Activated CD4-positive, alpha-beta T cell treated with anti-CD3 and anti-CD28 coated beads for 4 hours (primary cell): ENCODE data around the gene NSG2.
"Not testable (repeated sequence)": the region's sequence is repeated elsewhere in the genome, so short reads cannot be mapped to it uniquely, and the experiment has no call there.

ENCODE experiments used
- DNase-seq, 2 donors: peaks; one replicate each; pipeline ENCODE4 v3.0.0-alpha.2; 2020

Gene NSG2

GRCh38 chr5:174045470-174046025 lies at the start of gene NSG2:
NSG2 (plus strand) TSS chr5:174045706; CDS start chr5:174046756, 1,050 bp downstream.
- DNase-seq, result no peak

GRCh38 chr5:173997331-173997730 lies 48.2 kb upstream of the NSG2 start:
- DNase-seq, result no peak

- no peak for DNase-seq
These were observed 47.0 kb upstream of the NSG2 start for GRCh38 chr5:173998531-173998930.

- DNase-seq, result no peak
These were observed 45.4 kb upstream of the NSG2 start for GRCh38 chr5:174000076-174000475.

- DNase-seq, result no peak
These were observed 41.7 kb upstream of the NSG2 start for GRCh38 chr5:174003795-174004194.

- no peak for DNase-seq
These were observed 36.6 kb upstream of the NSG2 start for GRCh38 chr5:174008922-174009321.

GRCh38 chr5:174010365-174010764 lies 35.1 kb upstream of the NSG2 start:
- no peak for DNase-seq

- no peak for DNase-seq
These were observed 34.1 kb upstream of the NSG2 start for GRCh38 chr5:174011441-174011840.

GRCh38 chr5:174020069-174020927 lies 25.2 kb upstream of the NSG2 start:
- DNase-seq, result not testable (repeated sequence)

- no peak for DNase-seq
These were observed 24.6 kb upstream of the NSG2 start for GRCh38 chr5:174020928-174021304.

GRCh38 chr5:174022384-174023095 lies 23.0 kb upstream of the NSG2 start:
- no peak for DNase-seq

GRCh38 chr5:174030286-174030685 lies 15.2 kb upstream of the NSG2 start:
- no peak for DNase-seq

- no peak for DNase-seq
These were observed 846 bp upstream of the NSG2 start for GRCh38 chr5:174044466-174045254.

GRCh38 chr5:174046558-174046957 lies 1.1 kb downstream of the NSG2 start:
- DNase-seq, result no peak

GRCh38 chr5:174047472-174048099 lies 2.1 kb downstream of the NSG2 start:
- no peak for DNase-seq

GRCh38 chr5:174052636-174053035 lies 7.1 kb downstream of the NSG2 start:
- no peak for DNase-seq

GRCh38 chr5:174053905-174054304 lies 8.4 kb downstream of the NSG2 start:
- no peak for DNase-seq

GRCh38 chr5:174056064-174056847 lies 10.8 kb downstream of the NSG2 start:
- DNase-seq, result no peak

GRCh38 chr5:174057206-174057605 lies 11.7 kb downstream of the NSG2 start:
- DNase-seq, result no peak

- no peak for DNase-seq
These were observed 13.1 kb downstream of the NSG2 start for GRCh38 chr5:174058433-174059122.

GRCh38 chr5:174059247-174059646 lies 13.7 kb downstream of the NSG2 start:
- DNase-seq, result no peak
